ENCODE measurements around the gene BHLHE23. TPM values are rescaled to one million over a fixed set of nuclear protein-coding genes. Genes with fewer than 3 reads are reported as not detected.

BHLHE23 gene
- total RNA-seq, 2 experiments from 2014 or later = not detected

GRCh38 chr20:63005862-63006539, 763 bp downstream of the BHLHE23 start:
- Mint-ChIP-seq H3K36me3 (ENCODE audit: low read depth) (no peaks in the 10 kb centered on the region), H3K9me3 (no peaks in the 10 kb centered on the region), H3K4me3 (no peak overlapping the region), H3K27me3 (peaks cover 62% of the 10 kb centered on the region), H3K4me1 (peaks cover 23% of the 10 kb centered on the region), H3K27ac (no peak overlapping the region)
- ChIA-PET POLR2A (no interaction called here), CTCF (interaction anchor here (1.0 kb wide), 1 partner anchor 33 kb away, joined by 3 read pairs; no protein-coding TSS in a partner anchor)
- DNase-seq = no peak

- H3K4me3 Mint-ChIP-seq = no peak overlapping the region
- ChIA-PET POLR2A (no interaction called here), CTCF (interaction anchor here (0.8 kb wide), 1 partner anchor 85 kb away, joined by 3 read pairs; no protein-coding TSS in a partner anchor)
- H3K27ac Mint-ChIP-seq = no peak overlapping the region
- peaks cover 20% of the 10 kb centered on the region for H3K4me1 Mint-ChIP-seq
- DNase-seq = no peak
- no peaks in the 10 kb centered on the region for H3K36me3 Mint-ChIP-seq (ENCODE audit: low read depth)
- peaks cover 64% of the 10 kb centered on the region for H3K27me3 Mint-ChIP-seq
- H3K9me3 Mint-ChIP-seq = no peaks in the 10 kb centered on the region
Observed at GRCh38 chr20:63005365-63005861, 1.4 kb downstream of the BHLHE23 start.

- Mint-ChIP-seq H3K27ac (peak overlapping the region; percentile 36), H3K9me3 (no peaks in the 10 kb centered on the region), H3K4me1 (peaks cover 15% of the 10 kb centered on the region), H3K36me3 (ENCODE audit: low read depth) (no peaks in the 10 kb centered on the region), H3K27me3 (peaks cover 65% of the 10 kb centered on the region), H3K4me3 (no peak overlapping the region)
- DNase-seq = no peak
- CTCF ChIA-PET = interaction anchor here (0.6 to 0.8 kb wide), 2 partner anchors 75 to 84 kb away, joined by 3 read pairs; no protein-coding TSS in a partner anchor
- POLR2A ChIA-PET = no interaction called here
Observed at GRCh38 chr20:63004607-63005364, 2.0 kb downstream of the BHLHE23 start.

- H3K36me3 Mint-ChIP-seq (ENCODE audit: low read depth) = no peaks in the 10 kb centered on the region
- CTCF ChIA-PET = interaction anchor here (1.6 kb wide), 1 partner anchor 31 kb away, joined by 4 read pairs; no protein-coding TSS in a partner anchor
- peaks cover 66% of the 10 kb centered on the region for H3K27me3 Mint-ChIP-seq
- POLR2A ChIA-PET = no interaction called here
- no peaks in the 10 kb centered on the region for H3K9me3 Mint-ChIP-seq
- H3K27ac Mint-ChIP-seq = no peak overlapping the region
- no peak for DNase-seq
- no peak overlapping the region for H3K4me3 Mint-ChIP-seq
- H3K4me1 Mint-ChIP-seq = peaks cover 13% of the 10 kb centered on the region
Observed at GRCh38 chr20:63003546-63003945, 3.2 kb downstream of the BHLHE23 start.

DNA sequence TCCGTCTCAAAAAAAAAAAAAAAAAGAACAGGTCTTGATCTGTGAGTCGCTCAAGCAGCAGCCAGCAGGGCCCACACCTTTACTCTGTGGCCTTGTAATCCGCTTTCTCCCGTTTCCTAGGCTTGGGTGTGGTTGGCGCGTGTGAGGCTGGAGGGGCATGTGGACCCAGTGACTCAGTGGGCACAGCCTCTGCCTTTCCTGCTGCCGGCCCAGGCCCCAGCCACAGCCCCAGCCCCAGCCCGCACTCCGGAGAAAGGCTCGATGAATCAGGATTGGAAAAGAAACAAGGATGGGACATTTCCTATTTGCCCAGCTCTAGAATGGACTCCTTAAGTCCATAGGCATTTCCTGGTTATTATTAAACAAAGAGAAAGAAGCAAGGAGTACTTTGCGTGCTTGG, 4.3 kb downstream of the BHLHE23 start:
- DNase-seq = no peak
- ChIA-PET CTCF (interaction anchor here (1.6 to 2.7 kb wide), 2 partner anchors 22 to 30 kb away, joined by 4 to 7 read pairs; no protein-coding TSS in a partner anchor), POLR2A (no interaction called here)
- Mint-ChIP-seq H3K9me3 (no peaks in the 10 kb centered on the region), H3K4me1 (peaks cover 15% of the 10 kb centered on the region), H3K36me3 (ENCODE audit: low read depth) (no peaks in the 10 kb centered on the region), H3K27ac (no peak overlapping the region), H3K27me3 (peaks cover 65% of the 10 kb centered on the region), H3K4me3 (no peak overlapping the region)

DNA sequence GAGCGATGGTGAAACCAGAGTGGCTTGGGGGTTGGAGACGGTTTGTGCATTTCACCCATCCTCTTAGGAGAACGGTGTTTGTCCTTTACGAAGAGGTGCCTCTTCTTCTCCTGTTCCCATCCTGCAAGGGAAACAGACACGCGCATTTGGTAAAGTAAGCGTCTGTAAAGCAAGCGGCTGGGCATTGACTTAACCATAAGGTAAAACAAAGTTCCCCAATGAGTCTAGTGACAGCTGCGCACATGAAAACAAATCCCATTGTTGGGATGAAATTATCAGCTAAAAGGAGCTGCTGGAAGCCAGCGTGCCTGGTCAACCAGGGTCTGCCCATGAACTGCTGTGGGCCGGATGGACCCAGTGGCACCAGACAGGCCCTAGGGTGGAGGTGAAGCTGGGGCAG, 5.8 kb downstream of the BHLHE23 start:
- no peak for DNase-seq
- CTCF ChIA-PET = interaction anchor here (0.6 to 2.7 kb wide), 4 partner anchors 13 to 280 kb away, joined by 3 to 7 read pairs (median 3); no protein-coding TSS in a partner anchor

DNA sequence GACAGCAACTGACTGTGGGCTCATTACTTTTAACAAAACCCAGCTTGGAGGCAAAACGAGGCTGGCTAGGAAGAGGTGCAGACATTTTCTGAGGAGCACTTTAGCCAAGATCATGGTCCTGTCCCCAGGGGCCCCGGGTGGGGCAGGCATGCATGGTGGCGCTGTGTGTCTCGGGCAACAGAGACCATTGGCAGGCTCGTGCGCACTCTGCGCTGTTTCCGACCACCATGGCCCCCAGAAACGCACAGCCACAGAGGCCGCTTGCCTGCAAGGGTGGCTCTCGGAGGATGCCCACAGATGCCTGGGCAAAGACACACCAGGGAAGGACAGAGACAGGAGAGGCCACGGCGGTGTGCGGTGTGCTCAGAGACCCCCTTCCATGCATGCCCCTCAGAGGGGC, 6.7 kb downstream of the BHLHE23 start:
- Mint-ChIP-seq H3K36me3 (ENCODE audit: low read depth) (no peaks in the 10 kb centered on the region), H3K27me3 (peaks cover 56% of the 10 kb centered on the region), H3K4me1 (peaks cover 13% of the 10 kb centered on the region), H3K9me3 (no peaks in the 10 kb centered on the region), H3K4me3 (no peak overlapping the region), H3K27ac (no peak overlapping the region)
- CTCF ChIA-PET = no interaction called here
- no peak for DNase-seq
- POLR2A ChIA-PET = no interaction called here

More for the DNA sequence above, 5.8 kb downstream of the BHLHE23 start:
- Mint-ChIP-seq H3K4me1 (peaks cover 15% of the 10 kb centered on the region), H3K36me3 (ENCODE audit: low read depth) (no peaks in the 10 kb centered on the region), H3K27me3 (peaks cover 62% of the 10 kb centered on the region), H3K27ac (no peak overlapping the region), H3K9me3 (no peaks in the 10 kb centered on the region), H3K4me3 (no peak overlapping the region)
- POLR2A ChIA-PET = no interaction called here

DNA sequence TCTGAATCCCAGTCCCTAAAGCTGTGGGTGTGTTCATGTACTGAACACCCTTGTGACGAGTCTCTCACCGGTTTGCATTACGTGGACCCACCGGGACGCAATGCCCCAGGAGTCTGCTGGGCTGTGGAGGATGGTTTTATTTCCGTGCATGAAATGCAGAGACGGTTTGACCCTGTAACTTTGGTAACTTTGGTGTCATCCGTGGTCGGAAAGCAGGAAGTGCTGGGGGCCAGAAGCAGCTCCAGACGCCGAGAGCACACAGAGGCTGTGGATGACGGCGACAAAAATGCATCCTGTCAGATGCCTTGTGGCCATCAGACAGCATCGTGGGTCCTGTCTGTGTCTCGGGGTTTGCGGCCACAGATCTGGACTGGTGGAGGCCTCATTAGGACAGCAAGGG, 7.2 kb downstream of the BHLHE23 start:
- Mint-ChIP-seq H3K27ac (no peak overlapping the region), H3K4me1 (peaks cover 11% of the 10 kb centered on the region), H3K36me3 (ENCODE audit: low read depth) (no peaks in the 10 kb centered on the region), H3K9me3 (no peaks in the 10 kb centered on the region), H3K27me3 (peaks cover 55% of the 10 kb centered on the region), H3K4me3 (no peak overlapping the region)
- CTCF ChIA-PET = interaction anchor here (1.2 kb wide), 1 partner anchor 23 kb away, joined by 3 read pairs; no protein-coding TSS in a partner anchor
- POLR2A ChIA-PET = no interaction called here
- no peak for DNase-seq

DNA sequence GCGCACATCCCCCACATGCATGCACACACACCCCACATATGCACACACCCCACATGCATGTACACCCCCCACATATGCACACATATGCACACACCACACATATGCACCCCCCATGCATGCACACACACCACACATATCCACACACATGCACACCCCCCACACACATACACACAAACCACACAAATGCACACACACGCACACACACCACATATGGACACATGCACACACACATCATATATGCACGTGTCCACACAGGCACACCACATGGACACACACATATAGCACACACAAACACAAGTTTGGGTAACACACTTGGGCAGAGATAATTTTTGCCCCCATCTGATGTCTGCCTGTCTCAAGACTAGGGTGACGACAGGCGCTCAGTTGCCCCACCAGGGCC, 8.3 kb downstream of the BHLHE23 start:
- Mint-ChIP-seq H3K4me1 (peaks cover 9% of the 10 kb centered on the region), H3K36me3 (ENCODE audit: low read depth) (no peaks in the 10 kb centered on the region), H3K9me3 (no peaks in the 10 kb centered on the region), H3K27ac (no peak overlapping the region), H3K27me3 (peaks cover 44% of the 10 kb centered on the region), H3K4me3 (no peak overlapping the region)
- ChIA-PET CTCF (interaction anchor here (1.2 kb wide), 1 partner anchor 24 kb away, joined by 3 read pairs; no protein-coding TSS in a partner anchor), POLR2A (no interaction called here)
- DNase-seq = no peak

- Mint-ChIP-seq H3K4me1 (peaks cover 9% of the 10 kb centered on the region), H3K27ac (no peak overlapping the region), H3K36me3 (ENCODE audit: low read depth) (no peaks in the 10 kb centered on the region), H3K27me3 (peaks cover 35% of the 10 kb centered on the region), H3K9me3 (no peaks in the 10 kb centered on the region), H3K4me3 (no peak overlapping the region)
- no peak for DNase-seq
- CTCF ChIA-PET = no interaction called here
- POLR2A ChIA-PET = no interaction called here
Observed at GRCh38 chr20:62997417-62998035, 9.2 kb downstream of the BHLHE23 start.

GRCh38 chr20:62996596-62996982, 10.2 kb downstream of the BHLHE23 start:
- POLR2A ChIA-PET = no interaction called here
- Mint-ChIP-seq H3K9me3 (no peaks in the 10 kb centered on the region), H3K27me3 (peaks cover 32% of the 10 kb centered on the region), H3K4me3 (no peak overlapping the region), H3K27ac (no peak overlapping the region), H3K4me1 (peaks cover 9% of the 10 kb centered on the region), H3K36me3 (ENCODE audit: low read depth) (no peaks in the 10 kb centered on the region)
- CTCF ChIA-PET = interaction anchor here (0.8 kb wide), 1 partner anchor 58 kb away, joined by 3 read pairs; no protein-coding TSS in a partner anchor
- no peak for DNase-seq

GRCh38 chr20:62995898-62996595, 10.7 kb downstream of the BHLHE23 start:
- no peaks in the 10 kb centered on the region for H3K9me3 Mint-ChIP-seq
- H3K4me1 Mint-ChIP-seq = peaks cover 9% of the 10 kb centered on the region
- no peak overlapping the region for H3K4me3 Mint-ChIP-seq
- ChIA-PET CTCF (interaction anchor here (0.8 kb wide), 1 partner anchor 57 kb away, joined by 3 read pairs; no protein-coding TSS in a partner anchor), POLR2A (no interaction called here)
- peaks cover 28% of the 10 kb centered on the region for H3K27me3 Mint-ChIP-seq
- H3K36me3 Mint-ChIP-seq (ENCODE audit: low read depth) = no peaks in the 10 kb centered on the region
- H3K27ac Mint-ChIP-seq = no peak overlapping the region
- no peak for DNase-seq
